ENCODE data around the gene TRA2B.
A peak's percentile ranks its signal among the peaks of the same experiment; 100 is the strongest.

TRA2B gene

GRCh38 chr3:185937689-185938374, at the start of gene TRA2B:
Gene TRA2B, minus strand, starts transcription at chr3:185938014. Its CDS starts 154 bp downstream, at chr3:185937860.
- peak; percentile 99 for DNase-seq

- no peak for DNase-seq
Observed at GRCh38 chr3:185986198-185986777, 48.5 kb upstream of the TRA2B start.

GRCh38 chr3:185984203-185984602, 46.4 kb upstream of the TRA2B start:
- DNase-seq: no peak

GRCh38 chr3:185983495-185984141, 45.8 kb upstream of the TRA2B start:
- DNase-seq: peak; percentile 37

GRCh38 chr3:185982632-185983031, 44.8 kb upstream of the TRA2B start:
- DNase-seq: no peak

- no peak for DNase-seq
Observed at GRCh38 chr3:185981621-185982020, 43.8 kb upstream of the TRA2B start.

GRCh38 chr3:185979721-185980121, 41.9 kb upstream of the TRA2B start:
- no peak for DNase-seq

DNA sequence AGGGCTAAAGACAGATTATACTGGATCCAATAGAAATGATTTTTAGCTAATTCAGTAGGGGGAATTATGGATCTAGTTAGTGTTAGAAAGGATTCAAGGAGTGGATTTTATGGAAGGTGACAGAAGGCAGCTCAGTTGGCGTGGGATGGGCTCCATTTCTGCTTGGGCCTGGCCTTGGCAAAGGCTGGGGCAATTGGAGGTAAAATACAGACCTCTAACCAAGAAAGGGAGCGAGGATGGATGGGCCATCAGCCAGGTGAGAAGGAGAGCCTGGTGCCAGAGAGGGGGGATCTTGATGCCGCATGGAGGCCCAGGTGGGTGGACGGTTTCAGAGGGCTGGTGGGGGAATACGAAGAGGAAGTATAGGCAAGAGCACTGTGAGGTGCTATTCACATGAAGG, 40.7 kb upstream of the TRA2B start:
- no peak for DNase-seq

DNA sequence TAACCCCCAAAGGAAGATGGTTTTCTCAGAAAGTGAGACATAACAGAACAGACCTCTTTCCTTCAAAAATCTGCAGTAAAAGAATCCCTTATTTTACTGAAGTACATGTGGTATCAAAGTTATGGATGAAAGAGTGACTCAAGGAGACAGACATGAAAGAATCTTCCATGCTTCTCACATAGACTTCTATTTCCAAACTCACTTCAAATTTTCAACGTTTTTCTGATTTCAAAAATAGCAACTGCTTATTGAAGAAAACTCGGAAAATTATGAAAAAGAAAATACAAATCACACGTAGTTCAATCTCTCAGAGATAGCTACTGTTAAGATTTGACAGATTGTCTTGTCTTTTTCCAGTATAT, 39.8 kb upstream of the TRA2B start:
- no peak for DNase-seq

- peak; percentile 68 for DNase-seq
Observed at GRCh38 chr3:185976977-185977678, 39.3 kb upstream of the TRA2B start.

DNA sequence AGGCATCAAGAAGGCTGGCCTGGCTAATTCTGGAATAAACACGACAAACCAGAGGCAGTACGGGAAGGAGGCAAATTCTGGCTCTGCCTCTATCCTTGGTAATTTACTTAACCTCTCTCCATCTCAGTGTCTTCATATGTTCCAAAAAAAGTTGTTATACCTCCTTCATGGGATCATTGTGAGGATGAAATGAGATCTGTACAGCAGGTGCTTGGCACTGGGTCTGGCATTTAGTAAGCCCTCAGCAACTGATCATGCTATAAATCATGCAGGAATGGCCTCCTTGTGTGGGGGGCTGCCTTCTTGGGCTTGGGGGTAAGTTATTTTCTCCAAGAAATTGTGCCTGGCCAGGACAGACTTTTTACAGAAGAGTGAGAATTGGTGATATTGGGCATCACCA, 38.3 kb upstream of the TRA2B start:
- DNase-seq: no peak

DNA sequence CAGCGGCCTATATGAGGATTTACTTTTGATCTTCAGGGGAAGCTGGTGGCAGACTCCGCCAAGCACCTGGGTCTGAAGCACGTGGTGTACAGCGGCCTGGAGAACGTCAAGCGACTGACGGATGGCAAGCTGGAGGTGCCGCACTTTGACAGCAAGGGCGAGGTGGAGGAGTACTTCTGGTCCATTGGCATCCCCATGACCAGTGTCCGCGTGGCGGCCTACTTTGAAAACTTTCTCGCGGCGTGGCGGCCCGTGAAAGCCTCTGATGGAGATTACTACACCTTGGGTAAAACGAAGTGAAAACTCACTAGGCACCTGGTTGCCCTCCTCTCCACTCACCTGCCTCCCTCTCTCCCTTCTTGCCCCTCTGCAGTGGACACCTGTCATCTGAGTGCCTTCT, 33.8 kb upstream of the TRA2B start:
- DNase-seq: no peak

- no peak for DNase-seq
Observed at GRCh38 chr3:185968168-185968567, 30.4 kb upstream of the TRA2B start.

GRCh38 chr3:185966655-185967054, 28.8 kb upstream of the TRA2B start:
- no peak for DNase-seq

DNA sequence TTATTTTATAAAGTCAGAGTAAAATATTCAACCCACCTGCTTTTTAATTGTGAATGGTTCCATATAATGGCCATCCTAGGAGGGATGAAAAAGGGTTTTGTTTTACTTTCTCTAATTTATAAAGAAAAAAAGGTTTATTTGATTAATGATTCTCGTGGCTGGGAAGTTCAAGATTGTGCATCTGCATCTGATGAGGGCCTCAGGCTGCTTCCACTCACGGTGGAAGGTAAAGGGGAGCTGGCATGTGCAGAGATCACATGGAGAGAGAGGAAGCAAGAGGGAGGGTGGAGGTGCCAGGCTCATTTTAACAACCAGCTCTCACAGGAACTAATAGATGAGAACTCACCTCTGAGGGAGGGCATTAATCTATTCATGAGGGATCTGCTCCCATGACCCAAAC, 27.7 kb upstream of the TRA2B start:
- DNase-seq: no peak

DNA sequence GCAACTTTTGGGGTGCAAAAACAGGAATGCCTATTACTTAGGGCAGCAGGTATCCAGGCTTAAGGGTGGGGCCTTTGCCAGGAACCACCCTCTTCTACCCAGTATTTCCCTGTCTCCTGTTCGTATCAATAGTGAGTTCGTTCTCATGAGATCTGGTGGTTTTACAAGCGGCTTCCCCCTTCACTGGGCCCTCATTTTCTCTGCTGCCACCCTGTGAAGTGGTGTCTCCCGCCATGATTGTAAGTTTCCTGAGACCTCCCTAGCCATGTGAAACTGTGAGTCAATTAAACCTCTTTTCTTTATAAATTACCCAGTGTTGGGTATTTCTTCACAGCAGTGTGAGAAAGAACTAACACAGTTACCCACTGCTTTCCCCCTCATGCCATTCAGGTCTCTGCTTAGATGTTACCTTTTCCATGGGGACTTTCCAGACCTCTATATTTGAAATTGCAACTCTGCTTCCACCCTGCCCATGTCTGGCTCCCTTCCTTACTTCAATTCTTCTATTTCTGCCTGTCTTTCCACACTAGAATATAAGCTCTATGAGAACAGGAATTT, 23.9 kb upstream of the TRA2B start:
- no peak for DNase-seq

DNA sequence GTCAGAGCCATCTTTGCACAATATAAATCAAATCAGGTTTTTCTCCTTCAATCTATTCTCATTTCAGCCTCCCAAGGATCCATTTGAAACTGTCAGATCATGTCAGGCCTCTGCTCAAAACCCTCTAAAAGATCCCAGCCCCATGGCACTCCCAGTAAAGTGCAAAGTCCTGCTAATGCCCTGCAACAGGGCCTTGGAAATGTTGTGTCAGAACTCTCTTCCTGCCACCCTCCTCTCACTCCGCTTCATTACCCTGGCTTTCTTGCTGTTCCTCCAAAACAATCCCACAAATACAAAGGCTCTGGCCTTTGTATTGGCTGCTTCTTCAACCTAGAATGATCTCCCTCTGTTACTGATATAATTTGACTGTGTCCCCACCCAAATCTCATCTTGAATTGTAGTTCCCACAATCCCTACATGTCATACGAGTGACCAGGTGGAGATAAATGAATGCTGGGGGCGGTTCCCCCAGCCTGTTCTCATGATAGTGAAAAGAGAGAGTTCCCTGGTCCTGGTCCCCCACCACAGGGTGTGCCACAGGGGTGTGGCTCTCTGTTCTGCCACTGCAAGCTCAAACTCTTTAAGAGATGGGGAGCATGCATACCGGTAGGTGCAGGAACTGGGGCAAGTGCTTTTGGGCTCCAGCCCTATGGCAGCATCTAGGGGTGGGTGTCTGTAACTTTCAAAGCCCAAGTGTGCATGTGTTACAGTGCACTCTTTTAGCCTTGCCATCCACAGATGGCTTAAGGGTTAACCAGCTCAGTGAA, 22.9 kb upstream of the TRA2B start:
- no peak for DNase-seq

DNA sequence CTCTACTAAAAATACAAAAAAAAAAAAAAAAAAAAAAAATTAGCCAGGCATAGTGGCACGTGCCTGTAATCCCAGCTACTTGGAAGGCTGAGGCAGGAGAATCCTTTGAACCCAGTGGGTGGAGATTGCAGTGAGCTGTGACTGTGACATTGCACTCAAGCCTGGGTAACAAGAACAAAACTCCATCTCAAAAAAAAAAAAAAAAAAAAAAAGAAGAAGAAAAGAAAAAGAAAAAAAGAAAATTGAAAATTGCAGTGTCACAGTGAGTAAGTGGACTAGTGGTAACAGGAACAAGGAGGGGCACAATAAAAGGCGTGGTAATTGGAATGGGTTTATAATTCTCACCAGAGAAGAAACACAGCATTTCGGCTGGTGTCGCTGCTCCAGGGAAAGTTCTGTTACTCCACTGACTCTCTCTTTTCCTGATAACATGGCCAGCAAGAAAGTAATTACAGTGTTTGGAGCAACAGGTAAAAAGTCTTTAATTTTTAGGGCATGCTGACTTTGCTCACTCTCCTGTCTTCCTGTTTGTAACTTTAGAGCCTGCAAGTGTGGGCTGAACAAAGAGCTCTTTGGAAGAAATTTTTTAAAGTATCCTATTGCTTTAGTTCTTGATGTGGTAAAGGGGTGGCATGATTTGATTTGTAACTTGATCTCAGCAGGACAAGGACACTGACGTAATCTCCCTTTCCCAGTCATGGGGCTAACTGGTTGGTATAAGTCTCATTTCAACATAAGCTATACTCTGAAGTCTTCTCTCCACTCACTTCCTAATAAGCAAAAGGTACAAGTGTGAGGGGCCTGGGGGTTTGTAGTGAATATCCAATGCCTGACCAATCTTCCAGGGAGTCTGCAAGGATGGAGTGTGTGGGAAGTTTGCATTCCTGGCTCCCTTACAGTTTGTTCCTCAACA, 22.1 kb upstream of the TRA2B start:
- DNase-seq: no peak

- DNase-seq: no peak
Observed at GRCh38 chr3:185958626-185959025, 20.8 kb upstream of the TRA2B start.

DNA sequence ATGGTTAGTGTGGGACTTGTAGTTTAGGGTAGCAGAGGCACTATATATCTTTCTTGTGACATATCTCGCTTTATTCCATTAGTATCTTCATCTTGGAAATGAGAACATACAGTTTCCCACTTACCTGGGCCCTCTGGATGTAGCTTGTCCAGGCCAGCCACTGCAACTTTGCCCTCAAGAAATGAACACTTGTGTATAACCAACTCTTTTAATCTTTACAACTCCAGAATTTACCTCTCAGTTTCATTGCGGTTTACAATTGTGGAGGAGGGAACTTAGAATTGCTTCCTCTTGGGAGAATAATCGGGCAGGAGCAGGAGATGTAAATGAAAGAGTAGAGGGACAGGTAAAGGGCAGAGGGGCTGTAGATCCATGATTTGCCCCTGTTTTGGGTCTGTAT, 18.4 kb upstream of the TRA2B start:
- no peak for DNase-seq

- no peak for DNase-seq
Observed at GRCh38 chr3:185954366-185954723, 16.5 kb upstream of the TRA2B start.

DNA sequence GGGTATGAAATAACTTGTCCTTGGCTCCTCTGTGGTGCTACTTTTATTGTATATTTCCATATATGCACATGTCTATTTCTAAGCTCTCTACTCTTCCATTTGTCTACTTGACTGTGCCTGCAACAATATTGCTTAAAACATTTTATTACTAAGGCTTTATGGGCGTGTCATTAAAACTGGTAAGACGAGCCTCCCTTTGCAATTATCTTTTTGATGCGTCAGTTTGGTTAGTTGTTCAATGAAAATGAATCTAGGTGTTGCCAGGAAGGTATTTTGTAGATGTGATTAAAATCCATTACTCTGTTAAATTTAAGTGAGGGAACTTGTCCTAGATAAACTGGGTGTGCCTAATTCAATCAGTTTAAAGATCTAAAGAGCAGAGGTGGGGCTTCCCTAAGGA, 12.9 kb upstream of the TRA2B start:
- DNase-seq: no peak

Data from CD4-positive, alpha-beta T cell treated with Interferon gamma for 1 hour (primary cell).